ENCODE results near the gene RHBDL2. TPM values are rescaled to one million over a fixed set of nuclear protein-coding genes. Genes with fewer than 3 reads are reported as not detected.

Gene RHBDL2
- total and polyA plus RNA-seq, 2 of the 13 experiments (the other 11 are each of a cell fraction or from before 2014, with no cell fraction given), result 3.3 to 5.4 TPM

DNA sequence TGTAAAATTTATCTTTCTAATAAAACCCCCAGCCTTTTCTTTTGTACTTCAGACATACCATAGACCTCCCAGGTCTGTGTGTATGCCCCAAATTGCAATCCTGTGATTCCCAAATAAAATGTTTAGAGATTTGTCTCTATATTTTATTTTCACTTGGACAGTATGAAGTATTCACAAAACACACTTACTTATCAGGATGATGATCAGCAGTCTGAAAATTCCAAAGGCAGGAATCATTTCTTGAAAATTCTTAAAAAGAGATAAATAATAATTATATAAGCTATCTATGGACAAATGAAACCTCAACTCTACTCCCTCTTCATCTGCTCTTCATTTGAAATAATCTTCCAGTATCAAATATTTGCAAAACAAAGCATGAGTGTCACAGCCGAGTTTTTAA, 48.7 kb downstream of the RHBDL2 start:
- in situ Hi-C loops (cut with HindIII; ENCODE audit: extremely low pct_ligation_motif_present, low pct_unique_long_range_greater_than_20kb) (no loop called here), intact Hi-C loops (cut with micrococcal nuclease; ENCODE audit: unreplicated experiment) (no loop called here)
- ChIA-PET CTCF (ENCODE audit: low intra/inter-chr PET ratio, low total read pairs) (no interaction called here), POLR2A (no interaction called here)
- H3K4me3 ChIP-seq (replicated peaks in 1 of 3; ENCODE audit: insufficient read depth in 1 of 3, low read depth in 2 of 3, low read length in 3 of 3), result no peak overlapping the region
- FAIRE-seq, result no peak
- 0 out of 5 replicates have a peak, but pooled peaks cover 0 to 1% of the 10 kb centered on the region in 2 experiments for H3K36me3 ChIP-seq (replicated peaks in 1 of 2; ENCODE audit: control insufficient read depth in 1 of 2, insufficient read depth in 2 of 2, low read length in 2 of 2)
- H3K27me3 ChIP-seq (ENCODE audit: control insufficient read depth in 1 of 2, insufficient read depth in 2 of 2, low read length in 2 of 2), result no peaks in the 10 kb centered on the region
- H4K20me1 ChIP-seq (ENCODE audit: insufficient read depth, low read length), result no peaks in the 10 kb centered on the region
- TF ChIP-seq, protein P1, sequence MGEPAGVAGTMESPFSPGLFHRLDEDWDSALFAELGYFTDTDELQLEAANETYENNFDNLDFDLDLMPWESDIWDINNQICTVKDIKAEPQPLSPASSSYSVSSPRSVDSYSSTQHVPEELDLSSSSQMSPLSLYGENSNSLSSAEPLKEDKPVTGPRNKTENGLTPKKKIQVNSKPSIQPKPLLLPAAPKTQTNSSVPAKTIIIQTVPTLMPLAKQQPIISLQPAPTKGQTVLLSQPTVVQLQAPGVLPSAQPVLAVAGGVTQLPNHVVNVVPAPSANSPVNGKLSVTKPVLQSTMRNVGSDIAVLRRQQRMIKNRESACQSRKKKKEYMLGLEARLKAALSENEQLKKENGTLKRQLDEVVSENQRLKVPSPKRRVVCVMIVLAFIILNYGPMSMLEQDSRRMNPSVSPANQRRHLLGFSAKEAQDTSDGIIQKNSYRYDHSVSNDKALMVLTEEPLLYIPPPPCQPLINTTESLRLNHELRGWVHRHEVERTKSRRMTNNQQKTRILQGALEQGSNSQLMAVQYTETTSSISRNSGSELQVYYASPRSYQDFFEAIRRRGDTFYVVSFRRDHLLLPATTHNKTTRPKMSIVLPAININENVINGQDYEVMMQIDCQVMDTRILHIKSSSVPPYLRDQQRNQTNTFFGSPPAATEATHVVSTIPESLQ (CRISPR knock-in tag; conservative IDR thresholded peaks at IDR 0.05), result no peak
- TF ChIP-seq, protein P2, sequence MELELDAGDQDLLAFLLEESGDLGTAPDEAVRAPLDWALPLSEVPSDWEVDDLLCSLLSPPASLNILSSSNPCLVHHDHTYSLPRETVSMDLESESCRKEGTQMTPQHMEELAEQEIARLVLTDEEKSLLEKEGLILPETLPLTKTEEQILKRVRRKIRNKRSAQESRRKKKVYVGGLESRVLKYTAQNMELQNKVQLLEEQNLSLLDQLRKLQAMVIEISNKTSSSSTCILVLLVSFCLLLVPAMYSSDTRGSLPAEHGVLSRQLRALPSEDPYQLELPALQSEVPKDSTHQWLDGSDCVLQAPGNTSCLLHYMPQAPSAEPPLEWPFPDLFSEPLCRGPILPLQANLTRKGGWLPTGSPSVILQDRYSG (CRISPR knock-in tag; IDR thresholded peaks at IDR 0.05), result no peak
- TF ChIP-seq, protein P3, sequence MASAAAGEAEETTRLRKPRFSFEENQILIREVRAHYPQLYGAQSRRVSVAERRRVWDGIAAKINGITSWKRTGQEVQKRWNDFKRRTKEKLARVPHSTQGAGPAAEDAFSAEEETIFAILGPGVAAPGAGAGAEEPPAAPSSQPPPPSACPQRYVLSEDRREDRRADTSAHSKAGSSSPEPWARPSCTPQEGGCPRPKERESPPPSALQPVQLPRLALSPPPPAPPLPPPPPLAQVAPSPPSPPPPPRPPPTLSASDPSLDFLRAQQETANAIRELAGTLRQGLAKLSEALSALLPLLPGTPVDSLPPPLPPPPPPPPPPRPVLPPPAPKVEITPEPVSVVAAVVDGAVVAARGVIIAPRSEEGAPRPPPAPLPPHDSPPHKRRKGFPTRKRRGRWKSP (CRISPR knock-in tag; IDR thresholded peaks at IDR 0.05), result no peak
- TF ChIP-seq, protein P4, sequence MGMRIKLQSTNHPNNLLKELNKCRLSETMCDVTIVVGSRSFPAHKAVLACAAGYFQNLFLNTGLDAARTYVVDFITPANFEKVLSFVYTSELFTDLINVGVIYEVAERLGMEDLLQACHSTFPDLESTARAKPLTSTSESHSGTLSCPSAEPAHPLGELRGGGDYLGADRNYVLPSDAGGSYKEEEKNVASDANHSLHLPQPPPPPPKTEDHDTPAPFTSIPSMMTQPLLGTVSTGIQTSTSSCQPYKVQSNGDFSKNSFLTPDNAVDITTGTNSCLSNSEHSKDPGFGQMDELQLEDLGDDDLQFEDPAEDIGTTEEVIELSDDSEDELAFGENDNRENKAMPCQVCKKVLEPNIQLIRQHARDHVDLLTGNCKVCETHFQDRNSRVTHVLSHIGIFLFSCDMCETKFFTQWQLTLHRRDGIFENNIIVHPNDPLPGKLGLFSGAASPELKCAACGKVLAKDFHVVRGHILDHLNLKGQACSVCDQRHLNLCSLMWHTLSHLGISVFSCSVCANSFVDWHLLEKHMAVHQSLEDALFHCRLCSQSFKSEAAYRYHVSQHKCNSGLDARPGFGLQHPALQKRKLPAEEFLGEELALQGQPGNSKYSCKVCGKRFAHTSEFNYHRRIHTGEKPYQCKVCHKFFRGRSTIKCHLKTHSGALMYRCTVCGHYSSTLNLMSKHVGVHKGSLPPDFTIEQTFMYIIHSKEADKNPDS (CRISPR knock-in tag; IDR thresholded peaks at IDR 0.05), result no peak
- no peaks in the 10 kb centered on the region for H3K79me2 ChIP-seq (ENCODE audit: insufficient read depth, low read length)
- WGBS (ENCODE audit: low lambda C conversion rate), result 95% methylated on average over 1 of the region's 1 CpG
- no peak overlapping the region for H2AFZ ChIP-seq (ENCODE audit: low read length)
- no peak overlapping the region for H3K27ac ChIP-seq (ENCODE audit: extremely low read length, insufficient read depth, low read length)
- ATAC-seq, result no peak
- no peak overlapping the region for H3K4me2 ChIP-seq (ENCODE audit: low read depth, low read length)
- no TSS peak for BruUV-seq (replicated peaks)
- H3K4me1 ChIP-seq (ENCODE audit: insufficient read depth, low read length), result peaks cover 42% of the 10 kb centered on the region
- no peak overlapping the region for H3K9ac ChIP-seq (ENCODE audit: insufficient read depth, low read depth, low read length)
- DNase-seq (ENCODE audit: low spot score), result no peak
- no peaks in the 10 kb centered on the region for H3K9me3 ChIP-seq (ENCODE audit: low read length)
